GM18526 (cell line): Measurements from ENCODE around the gene HDAC2.

Experiments used
- POLR2A ChIP-seq: IDR thresholded peaks from 3 replicates; pipeline ENCODE4 v1.6.1; 2011; ENCODE audit not compliant: insufficient read length; ENCODE audit errors: extremely low read depth

Gene HDAC2

GRCh38 chr6:113927001-113927400 is 43.9 kb downstream of the HDAC2 start:
- no peak for TF ChIP-seq POLR2A

GRCh38 chr6:113925378-113925777 is 45.6 kb downstream of the HDAC2 start:
- no peak for TF ChIP-seq POLR2A

- TF ChIP-seq POLR2A: no peak
These were observed 46.6 kb downstream of the HDAC2 start for GRCh38 chr6:113924312-113924723.

- no peak for TF ChIP-seq POLR2A
These were observed 47.4 kb downstream of the HDAC2 start for GRCh38 chr6:113923526-113923925.

- TF ChIP-seq POLR2A: no peak
These were observed 49.5 kb downstream of the HDAC2 start for GRCh38 chr6:113921299-113921904.

- no peak for TF ChIP-seq POLR2A
These were observed 50.2 kb downstream of the HDAC2 start for GRCh38 chr6:113920663-113921267.

- no peak for TF ChIP-seq POLR2A
These were observed 61.6 kb downstream of the HDAC2 start for GRCh38 chr6:113909224-113909856.

- no peak for TF ChIP-seq POLR2A
These were observed 62.1 kb downstream of the HDAC2 start for GRCh38 chr6:113908801-113909200.

GRCh38 chr6:113907102-113907815 is 63.7 kb downstream of the HDAC2 start:
- no peak for TF ChIP-seq POLR2A

- TF ChIP-seq POLR2A: no peak
These were observed 67.2 kb downstream of the HDAC2 start for GRCh38 chr6:113903666-113904330.

GRCh38 chr6:113901482-113901881 is 69.5 kb downstream of the HDAC2 start:
- TF ChIP-seq POLR2A: no peak

- TF ChIP-seq POLR2A: no peak
These were observed 76.0 kb downstream of the HDAC2 start for GRCh38 chr6:113894712-113895674.

GRCh38 chr6:113893866-113894265 is 77.1 kb downstream of the HDAC2 start:
- no peak for TF ChIP-seq POLR2A

- no peak for TF ChIP-seq POLR2A
These were observed 77.5 kb downstream of the HDAC2 start for GRCh38 chr6:113893451-113893850.
